Keratinocyte (primary cell): ENCODE measurements around the gene KSR2.

Experiments
- EZH2 ChIP-seq: IDR thresholded peaks from one replicate; pipeline ENCODE4 v1.6.1; 2012; ENCODE audit warnings: inconsistent platforms, mild to moderate bottlenecking, low read length, moderate library complexity
- TF ChIP-seq, protein P1 (sequence below), 3 experiments: IDR thresholded peaks in 1 of 3; conservative IDR thresholded peaks in 1 of 3; optimal IDR thresholded peaks in 1 of 3; 2 replicates in 2 of 3; 3 replicates in 1 of 3; pipeline versions ENCODE3 to v1.5.1; 2011; ENCODE audit warnings: low read length in 3 of 3, mild to moderate bottlenecking in 3 of 3, moderate library complexity in 2 of 3, control low read depth in 1 of 3, inconsistent platforms in 1 of 3; ENCODE audit not compliant: insufficient read depth in 2 of 3; ENCODE audit errors: extremely low read depth in 1 of 3

DNA sequence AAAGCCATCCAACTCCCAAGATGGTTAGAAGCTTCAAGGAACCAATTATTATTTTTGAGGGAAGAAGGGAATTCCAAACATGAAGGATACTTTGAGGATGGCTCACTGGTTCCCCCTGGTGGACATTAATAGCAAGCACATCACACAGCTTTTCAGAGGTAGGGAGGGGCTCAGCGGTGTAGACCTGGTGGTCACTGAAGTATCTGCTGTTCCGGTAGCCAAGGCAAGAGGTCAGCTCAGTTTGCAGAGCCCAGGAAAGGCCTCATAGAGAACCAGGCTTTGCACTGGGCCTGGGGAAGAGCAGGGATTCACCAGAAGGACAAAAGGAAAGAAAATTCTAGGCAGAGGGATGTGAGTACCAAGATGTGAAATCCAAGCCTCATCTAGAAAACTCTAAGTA lies 118.7 kb downstream of the KSR2 start:
- TF ChIP-seq, protein P1, sequence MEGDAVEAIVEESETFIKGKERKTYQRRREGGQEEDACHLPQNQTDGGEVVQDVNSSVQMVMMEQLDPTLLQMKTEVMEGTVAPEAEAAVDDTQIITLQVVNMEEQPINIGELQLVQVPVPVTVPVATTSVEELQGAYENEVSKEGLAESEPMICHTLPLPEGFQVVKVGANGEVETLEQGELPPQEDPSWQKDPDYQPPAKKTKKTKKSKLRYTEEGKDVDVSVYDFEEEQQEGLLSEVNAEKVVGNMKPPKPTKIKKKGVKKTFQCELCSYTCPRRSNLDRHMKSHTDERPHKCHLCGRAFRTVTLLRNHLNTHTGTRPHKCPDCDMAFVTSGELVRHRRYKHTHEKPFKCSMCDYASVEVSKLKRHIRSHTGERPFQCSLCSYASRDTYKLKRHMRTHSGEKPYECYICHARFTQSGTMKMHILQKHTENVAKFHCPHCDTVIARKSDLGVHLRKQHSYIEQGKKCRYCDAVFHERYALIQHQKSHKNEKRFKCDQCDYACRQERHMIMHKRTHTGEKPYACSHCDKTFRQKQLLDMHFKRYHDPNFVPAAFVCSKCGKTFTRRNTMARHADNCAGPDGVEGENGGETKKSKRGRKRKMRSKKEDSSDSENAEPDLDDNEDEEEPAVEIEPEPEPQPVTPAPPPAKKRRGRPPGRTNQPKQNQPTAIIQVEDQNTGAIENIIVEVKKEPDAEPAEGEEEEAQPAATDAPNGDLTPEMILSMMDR (optimal IDR thresholded peaks at IDR 0.05 in 1 of 3, IDR thresholded peaks at IDR 0.05 in 1 of 3, conservative IDR thresholded peaks at IDR 0.05 in 1 of 3; ENCODE audit: extremely low read depth in 1 of 3, insufficient read depth in 2 of 3, low read length in 3 of 3) = peak; percentile 81 to 93 (median 82)
- no peak for TF ChIP-seq EZH2
